Measurements from ENCODE around the gene CNTN5.

Gene CNTN5

DNA sequence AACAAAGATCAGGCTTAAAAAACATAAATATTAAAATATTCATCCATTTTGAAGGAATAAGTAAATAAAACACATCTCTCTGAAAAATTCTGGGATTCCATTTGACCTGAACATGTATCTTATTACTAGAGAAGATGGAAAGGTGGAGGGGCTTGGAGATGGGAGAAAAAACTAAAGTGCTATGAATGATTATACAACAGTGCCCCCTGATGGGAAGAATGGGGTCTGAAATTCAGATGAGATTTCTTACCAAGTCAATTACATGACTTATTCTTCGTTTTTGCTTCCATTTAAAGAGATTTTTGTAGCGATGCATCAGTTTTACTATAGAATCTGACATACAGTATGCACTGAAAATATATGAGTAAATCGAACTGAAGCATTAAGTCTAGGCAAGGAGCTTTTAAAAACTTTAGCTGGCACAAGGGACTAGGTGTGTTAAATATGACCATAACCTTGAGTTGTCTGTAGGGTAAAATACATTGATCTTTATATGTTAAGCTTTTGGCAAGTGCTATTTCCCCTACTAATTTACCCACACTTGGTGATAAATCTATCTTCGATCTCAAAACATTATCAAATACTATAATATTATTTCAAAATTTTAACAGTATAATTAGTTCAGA, 718.8 kb downstream of the CNTN5 start:
- Histone ChIP-seq H3K9me3 (ENCODE audit: control insufficient read depth, low read length) (no peaks in the 10 kb centered on the region), H3K9ac (ENCODE audit: low read length) (no peak overlapping the region), H3K4me3 (ENCODE audit: low read length) (no peak overlapping the region), H3K36me3 (ENCODE audit: control insufficient read depth, insufficient read depth, low read length) (no peaks in the 10 kb centered on the region), H3K4me1 (ENCODE audit: control insufficient read depth, insufficient read depth, low read length) (no peaks in the 10 kb centered on the region), H3K27me3 (ENCODE audit: control insufficient read depth, insufficient read depth, low read length) (no peaks in the 10 kb centered on the region)

DNA sequence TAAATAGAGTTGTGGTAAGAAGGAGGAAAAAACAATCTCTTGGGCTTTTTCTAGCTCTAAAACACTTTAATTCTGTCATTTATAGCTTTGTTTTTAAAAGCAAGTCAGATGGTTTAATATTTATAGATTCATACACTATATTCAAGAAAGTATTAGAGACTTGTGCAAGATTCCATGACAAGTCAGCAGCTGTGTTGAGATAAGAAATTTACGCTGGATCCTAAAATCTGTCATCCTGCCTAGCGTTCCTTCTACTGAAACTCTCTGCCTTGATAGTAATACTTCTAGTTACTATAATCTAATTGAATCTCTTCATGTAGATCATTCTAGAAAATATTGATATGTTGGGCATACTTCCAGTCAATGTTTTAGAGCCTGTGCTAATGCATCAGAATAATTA, 721.8 kb downstream of the CNTN5 start:
- Histone ChIP-seq H3K9ac (ENCODE audit: low read length) (no peak overlapping the region), H3K9me3 (ENCODE audit: control insufficient read depth, low read length) (no peaks in the 10 kb centered on the region), H3K36me3 (ENCODE audit: control insufficient read depth, insufficient read depth, low read length) (no peaks in the 10 kb centered on the region), H3K4me3 (ENCODE audit: low read length) (no peak overlapping the region), H3K4me1 (ENCODE audit: control insufficient read depth, insufficient read depth, low read length) (no peaks in the 10 kb centered on the region), H3K27me3 (ENCODE audit: control insufficient read depth, insufficient read depth, low read length) (no peaks in the 10 kb centered on the region)

DNA sequence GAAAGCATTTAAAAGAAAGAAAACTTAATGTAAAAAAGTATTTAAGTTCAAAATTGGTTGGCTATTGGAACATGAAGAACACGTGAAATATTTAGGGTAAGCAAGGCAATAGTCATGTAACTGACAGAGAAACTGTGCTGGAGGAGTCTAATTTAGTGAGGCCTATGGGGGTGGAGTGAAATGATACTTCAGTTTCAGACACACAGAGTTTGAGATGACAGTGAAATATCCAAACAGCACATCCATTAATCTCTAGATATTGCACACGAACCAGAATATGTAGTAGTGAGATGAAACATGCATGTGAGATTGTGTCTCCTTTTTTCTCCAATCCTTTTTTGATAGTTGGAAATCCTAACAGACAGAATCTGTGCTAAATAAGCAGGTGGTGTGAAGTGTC, 739.0 kb downstream of the CNTN5 start:
- Histone ChIP-seq H3K4me1 (ENCODE audit: control insufficient read depth, insufficient read depth, low read length) (no peaks in the 10 kb centered on the region), H3K36me3 (ENCODE audit: control insufficient read depth, insufficient read depth, low read length) (no peaks in the 10 kb centered on the region), H3K9ac (ENCODE audit: low read length) (no peak overlapping the region), H3K4me3 (ENCODE audit: low read length) (no peak overlapping the region), H3K27me3 (ENCODE audit: control insufficient read depth, insufficient read depth, low read length) (no peaks in the 10 kb centered on the region), H3K9me3 (ENCODE audit: control insufficient read depth, low read length) (no peaks in the 10 kb centered on the region)

DNA sequence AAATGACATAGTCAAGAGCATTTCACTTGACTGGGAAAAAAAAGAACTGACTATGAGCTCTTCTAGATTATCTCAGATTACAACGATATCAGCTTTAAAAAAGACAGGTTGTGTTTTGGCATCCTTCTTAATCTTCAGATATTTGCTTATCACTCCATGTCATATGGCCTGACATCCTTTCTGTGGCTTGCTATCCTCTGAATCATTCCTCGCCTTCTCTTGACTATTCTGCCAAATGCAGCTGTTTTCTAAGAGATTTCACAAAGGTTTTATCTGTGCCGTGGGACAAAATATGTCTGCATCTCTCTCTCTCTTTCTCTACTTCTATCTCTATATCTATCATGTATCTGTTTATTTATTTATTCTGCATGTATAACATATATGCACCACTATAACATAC, 746.1 kb downstream of the CNTN5 start:
- no peaks in the 10 kb centered on the region for H3K9me3 ChIP-seq (ENCODE audit: control insufficient read depth, low read length)

DNA sequence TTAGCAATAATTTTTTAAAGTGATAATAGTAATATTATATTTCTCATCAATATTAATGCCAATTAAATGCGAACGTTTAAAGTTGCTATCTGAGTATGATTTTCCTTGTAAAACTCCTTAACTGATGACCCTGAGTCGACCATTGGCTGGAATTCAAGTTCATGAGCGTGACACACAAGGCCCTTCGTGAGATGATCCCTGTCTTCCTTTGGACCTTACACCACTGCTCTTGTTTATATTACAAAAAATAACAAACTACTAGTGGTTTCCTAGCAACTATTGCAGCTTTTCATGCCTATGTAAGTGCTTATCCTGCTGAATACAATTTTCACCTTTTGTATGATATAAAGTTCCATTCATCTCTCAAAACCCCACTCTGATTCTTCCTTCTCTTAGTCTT, 752.9 kb downstream of the CNTN5 start:
- Histone ChIP-seq H3K9ac (ENCODE audit: low read length) (no peak overlapping the region), H3K9me3 (ENCODE audit: control insufficient read depth, low read length) (no peaks in the 10 kb centered on the region), H3K4me1 (ENCODE audit: control insufficient read depth, insufficient read depth, low read length) (no peaks in the 10 kb centered on the region), H3K4me3 (ENCODE audit: low read length) (no peak overlapping the region), H3K36me3 (ENCODE audit: control insufficient read depth, insufficient read depth, low read length) (no peaks in the 10 kb centered on the region), H3K27me3 (ENCODE audit: control insufficient read depth, insufficient read depth, low read length) (no peaks in the 10 kb centered on the region)

More for the DNA sequence above, 746.1 kb downstream of the CNTN5 start:
- Histone ChIP-seq H3K4me3 (ENCODE audit: low read length) (no peak overlapping the region), H3K9ac (ENCODE audit: low read length) (no peak overlapping the region), H3K27me3 (ENCODE audit: control insufficient read depth, insufficient read depth, low read length) (no peaks in the 10 kb centered on the region), H3K4me1 (ENCODE audit: control insufficient read depth, insufficient read depth, low read length) (no peaks in the 10 kb centered on the region), H3K36me3 (ENCODE audit: control insufficient read depth, insufficient read depth, low read length) (no peaks in the 10 kb centered on the region)

DNA sequence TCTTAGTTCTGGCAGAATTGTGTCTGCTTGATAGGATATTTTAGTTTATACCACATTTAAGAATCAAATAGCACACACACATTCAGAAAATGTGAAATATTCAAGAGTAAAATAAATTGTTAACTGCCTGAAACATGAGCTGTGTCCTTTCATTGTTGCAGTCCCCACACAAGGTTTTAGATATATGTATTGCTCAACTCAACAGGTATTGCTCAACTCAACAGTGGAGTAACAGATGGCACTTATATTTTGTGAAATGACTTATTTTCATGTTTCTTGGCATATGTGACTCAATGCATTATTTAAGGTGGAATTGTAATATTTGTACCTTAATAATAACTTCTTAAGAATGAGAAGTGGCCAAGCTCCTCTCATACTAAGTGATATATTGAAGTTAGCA, 760.3 kb downstream of the CNTN5 start:
- H3K4me3 ChIP-seq (ENCODE audit: low read length) = no peak overlapping the region
- no peaks in the 10 kb centered on the region for H3K9me3 ChIP-seq (ENCODE audit: control insufficient read depth, low read length)
- no peak overlapping the region for H3K9ac ChIP-seq (ENCODE audit: low read length)
- no peaks in the 10 kb centered on the region for H3K4me1 ChIP-seq (ENCODE audit: control insufficient read depth, insufficient read depth, low read length)
- H3K27me3 ChIP-seq (ENCODE audit: control insufficient read depth, insufficient read depth, low read length) = no peaks in the 10 kb centered on the region
- no peaks in the 10 kb centered on the region for H3K36me3 ChIP-seq (ENCODE audit: control insufficient read depth, insufficient read depth, low read length)

DNA sequence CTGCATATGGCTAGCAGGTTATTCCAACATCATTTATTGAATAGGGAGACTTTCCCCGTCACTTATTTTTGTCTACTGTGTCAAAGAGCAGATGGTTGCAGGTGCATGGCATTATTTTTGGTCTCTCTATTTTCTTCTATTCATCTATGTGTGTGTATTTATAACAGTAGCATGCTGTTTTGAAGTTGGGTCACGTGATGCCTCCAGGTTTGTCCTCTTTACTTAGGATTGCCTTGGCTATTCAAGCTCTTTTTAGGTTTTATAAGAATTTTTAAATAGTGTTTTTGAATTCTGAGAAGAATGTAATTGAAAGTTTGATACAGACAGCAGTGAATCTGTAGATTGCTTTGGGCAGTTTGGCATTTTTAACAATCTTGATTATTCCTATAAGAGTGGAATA, 770.6 kb downstream of the CNTN5 start:
- no peaks in the 10 kb centered on the region for H3K27me3 ChIP-seq (ENCODE audit: control insufficient read depth, insufficient read depth, low read length)
- H3K9ac ChIP-seq (ENCODE audit: low read length) = no peak overlapping the region
- no peaks in the 10 kb centered on the region for H3K4me1 ChIP-seq (ENCODE audit: control insufficient read depth, insufficient read depth, low read length)
- H3K9me3 ChIP-seq (ENCODE audit: control insufficient read depth, low read length) = no peaks in the 10 kb centered on the region
- H3K36me3 ChIP-seq (ENCODE audit: control insufficient read depth, insufficient read depth, low read length) = no peaks in the 10 kb centered on the region
- no peak overlapping the region for H3K4me3 ChIP-seq (ENCODE audit: low read length)

DNA sequence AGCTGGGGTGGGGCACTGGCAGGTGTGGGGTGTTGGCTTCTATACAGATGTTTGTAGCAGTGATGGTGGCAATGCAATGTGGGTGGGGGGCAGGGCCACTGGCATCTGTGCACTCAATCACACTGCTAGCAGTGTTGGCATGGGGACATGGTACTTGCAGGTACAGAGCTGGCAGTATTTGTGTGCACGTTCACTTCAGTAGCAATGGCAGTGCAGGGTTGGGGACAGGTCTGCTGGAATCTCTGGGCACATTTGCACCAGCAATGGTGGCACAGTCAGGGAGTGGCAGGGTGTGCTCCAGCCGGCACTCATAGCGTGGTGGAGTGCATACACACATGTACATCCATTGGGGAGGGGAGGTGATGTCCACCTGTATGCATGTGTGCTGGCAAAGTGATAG, 775.2 kb downstream of the CNTN5 start:
- H3K4me1 ChIP-seq (ENCODE audit: control insufficient read depth, insufficient read depth, low read length) = no peaks in the 10 kb centered on the region
- H3K9ac ChIP-seq (ENCODE audit: low read length) = no peak overlapping the region
- H3K9me3 ChIP-seq (ENCODE audit: control insufficient read depth, low read length) = no peaks in the 10 kb centered on the region
- H3K4me3 ChIP-seq (ENCODE audit: low read length) = no peak overlapping the region
- H3K36me3 ChIP-seq (ENCODE audit: control insufficient read depth, insufficient read depth, low read length) = no peaks in the 10 kb centered on the region
- no peaks in the 10 kb centered on the region for H3K27me3 ChIP-seq (ENCODE audit: control insufficient read depth, insufficient read depth, low read length)

DNA sequence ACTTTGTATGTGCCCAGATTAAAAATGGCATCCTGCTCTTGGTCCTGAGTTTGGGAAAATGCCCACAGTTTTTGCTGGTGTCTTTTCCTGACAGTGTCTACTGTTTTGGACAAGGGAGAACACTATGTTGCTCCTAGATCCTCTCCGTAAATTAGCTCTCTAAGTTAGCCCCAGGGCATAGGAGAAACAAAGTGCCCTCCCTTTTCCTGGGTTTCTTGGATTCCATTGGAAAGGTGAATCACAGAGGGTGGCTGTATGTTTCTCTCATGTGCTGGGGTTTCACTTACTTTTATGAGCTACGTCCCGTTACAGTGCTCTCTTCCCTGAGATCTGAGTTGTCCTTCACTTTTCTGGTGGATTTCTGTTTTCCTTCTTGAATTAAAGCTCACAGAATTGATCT, 782.8 kb downstream of the CNTN5 start:
- Histone ChIP-seq H3K4me1 (ENCODE audit: control insufficient read depth, insufficient read depth, low read length) (no peaks in the 10 kb centered on the region), H3K4me3 (ENCODE audit: low read length) (no peak overlapping the region), H3K9ac (ENCODE audit: low read length) (no peak overlapping the region), H3K36me3 (ENCODE audit: control insufficient read depth, insufficient read depth, low read length) (no peaks in the 10 kb centered on the region), H3K27me3 (ENCODE audit: control insufficient read depth, insufficient read depth, low read length) (no peaks in the 10 kb centered on the region), H3K9me3 (ENCODE audit: control insufficient read depth, low read length) (no peaks in the 10 kb centered on the region)

DNA sequence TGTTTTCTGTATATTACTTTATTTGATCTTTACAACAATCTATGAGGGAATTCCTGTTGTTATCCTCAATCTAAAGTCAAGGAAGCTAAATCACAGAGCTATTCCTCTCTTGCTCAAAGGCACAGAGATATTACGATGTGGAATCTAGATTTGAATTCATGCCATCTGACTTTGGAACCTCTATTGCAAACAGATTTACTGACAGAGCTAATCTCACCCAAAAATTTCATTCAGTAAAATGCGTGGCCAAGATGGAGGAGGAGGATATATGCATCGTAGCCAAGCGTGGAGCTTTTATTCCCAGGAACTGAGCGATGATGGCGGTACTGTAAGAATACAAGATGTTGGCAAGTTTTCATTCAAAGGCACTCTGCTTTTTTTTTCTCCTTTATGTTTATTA, 791.8 kb downstream of the CNTN5 start:
- Histone ChIP-seq H3K4me1 (ENCODE audit: control insufficient read depth, insufficient read depth, low read length) (no peaks in the 10 kb centered on the region), H3K9me3 (ENCODE audit: control insufficient read depth, low read length) (no peaks in the 10 kb centered on the region), H3K27me3 (ENCODE audit: control insufficient read depth, insufficient read depth, low read length) (no peaks in the 10 kb centered on the region), H3K36me3 (ENCODE audit: control insufficient read depth, insufficient read depth, low read length) (no peaks in the 10 kb centered on the region), H3K9ac (ENCODE audit: low read length) (no peak overlapping the region), H3K4me3 (ENCODE audit: low read length) (no peak overlapping the region)

DNA sequence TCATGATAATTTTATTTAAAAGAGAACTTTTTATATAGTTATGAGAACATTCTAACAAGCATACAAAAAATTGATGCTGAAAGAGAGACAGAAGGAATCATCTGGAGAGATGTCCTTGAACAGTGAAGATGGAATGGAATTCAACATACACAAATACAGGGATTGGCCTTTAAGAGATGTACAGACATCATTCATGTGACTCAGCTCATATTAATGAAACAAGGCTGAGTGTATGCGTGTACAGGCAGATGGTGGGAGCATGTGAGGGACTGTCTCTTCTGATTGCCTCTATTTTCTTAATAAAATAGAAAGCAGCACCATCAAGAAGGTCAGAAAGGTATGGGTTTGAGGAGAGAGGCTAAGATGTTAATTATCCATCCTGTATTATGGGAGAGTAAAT, 793.3 kb downstream of the CNTN5 start:
- no peaks in the 10 kb centered on the region for H3K36me3 ChIP-seq (ENCODE audit: control insufficient read depth, insufficient read depth, low read length)
- H3K27me3 ChIP-seq (ENCODE audit: control insufficient read depth, insufficient read depth, low read length) = no peaks in the 10 kb centered on the region
- H3K9ac ChIP-seq (ENCODE audit: low read length) = no peak overlapping the region
- no peak overlapping the region for H3K4me3 ChIP-seq (ENCODE audit: low read length)
- H3K9me3 ChIP-seq (ENCODE audit: control insufficient read depth, low read length) = no peaks in the 10 kb centered on the region
- H3K4me1 ChIP-seq (ENCODE audit: control insufficient read depth, insufficient read depth, low read length) = no peaks in the 10 kb centered on the region

DNA sequence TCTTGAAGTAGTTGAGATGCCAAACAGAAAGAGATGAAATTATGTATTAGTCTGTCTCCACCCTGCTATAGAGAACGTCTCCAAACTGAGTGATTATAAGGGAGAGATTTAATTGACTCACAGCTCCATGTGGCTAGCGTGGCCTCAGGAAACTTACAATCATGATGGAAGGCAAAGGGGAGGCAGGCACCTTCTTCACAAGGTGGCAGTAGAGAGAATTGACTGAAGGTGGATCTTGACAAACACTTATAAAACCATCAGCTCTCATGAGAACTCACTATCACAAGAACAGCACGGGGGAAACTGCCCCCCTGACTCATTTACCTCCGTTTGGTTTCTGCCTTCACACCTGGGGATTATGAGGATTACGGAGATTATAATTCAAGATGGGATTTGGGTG, 794.0 kb downstream of the CNTN5 start:
- Histone ChIP-seq H3K4me3 (ENCODE audit: low read length) (no peak overlapping the region), H3K27me3 (ENCODE audit: control insufficient read depth, insufficient read depth, low read length) (no peaks in the 10 kb centered on the region), H3K36me3 (ENCODE audit: control insufficient read depth, insufficient read depth, low read length) (no peaks in the 10 kb centered on the region), H3K9me3 (ENCODE audit: control insufficient read depth, low read length) (no peaks in the 10 kb centered on the region), H3K9ac (ENCODE audit: low read length) (no peak overlapping the region), H3K4me1 (ENCODE audit: control insufficient read depth, insufficient read depth, low read length) (no peaks in the 10 kb centered on the region)

DNA sequence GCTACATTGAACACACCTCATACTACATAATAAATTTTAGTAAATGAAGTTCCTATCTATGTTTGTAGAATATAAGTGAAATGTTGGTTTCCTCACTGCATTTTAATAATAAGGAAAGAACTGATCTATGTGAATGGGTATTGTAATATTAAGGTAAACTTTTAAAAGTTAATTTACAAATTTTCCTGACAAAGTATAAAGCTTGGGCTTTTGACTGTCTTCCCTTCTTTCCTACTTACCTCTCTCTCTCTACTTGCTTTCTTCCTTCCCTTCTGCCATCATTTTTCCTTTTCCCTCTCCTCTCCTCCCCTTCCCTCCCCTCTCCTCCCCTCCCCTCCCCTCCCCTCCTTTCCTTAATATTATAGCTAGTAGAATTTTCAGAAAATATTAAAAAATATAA, 798.2 kb downstream of the CNTN5 start:
- H3K4me1 ChIP-seq (ENCODE audit: control insufficient read depth, insufficient read depth, low read length) = no peaks in the 10 kb centered on the region
- H3K27me3 ChIP-seq (ENCODE audit: control insufficient read depth, insufficient read depth, low read length) = no peaks in the 10 kb centered on the region
- H3K9me3 ChIP-seq (ENCODE audit: control insufficient read depth, low read length) = no peaks in the 10 kb centered on the region
- H3K9ac ChIP-seq (ENCODE audit: low read length) = no peak overlapping the region
- no peaks in the 10 kb centered on the region for H3K36me3 ChIP-seq (ENCODE audit: control insufficient read depth, insufficient read depth, low read length)
- H3K4me3 ChIP-seq (ENCODE audit: low read length) = no peak overlapping the region

Measured in mucosa of stomach (tissue), 1 donor.